MM.1S (cell line): Measurements from ENCODE around the gene SH3GLB1.

Experiments
- DNase-seq: peaks from one replicate; pipeline ENCODE4 v3.0.0-alpha.2; 2015
- H2AFZ ChIP-seq: fragments of 300-600 bp; sonication (generic); 2 replicates; pipeline ENCODE4 v1.6.0; 2016; ENCODE audit warnings: antibody characterized with exemption, low read length
- H3F3A ChIP-seq: fragments of 300-600 bp; sonication (generic); 2 replicates; pipeline ENCODE4 v1.6.1; 2016; ENCODE audit warnings: mild to moderate bottlenecking, antibody characterized with exemption, low read length, moderate library complexity, mixed read lengths; ENCODE audit not compliant: insufficient read depth
- H3K27ac ChIP-seq: fragments of 300-600 bp; sonication (generic); 2 replicates; pipeline ENCODE4 v1.5.1; 2016; ENCODE audit warnings: mild to moderate bottlenecking, low read length
- H3K27me3 ChIP-seq: fragments of 300-600 bp; sonication (generic); replicated peaks from 2 replicates; pipeline ENCODE4 v1.6.0; 2016; ENCODE audit warnings: low read length; ENCODE audit not compliant: insufficient read depth
- H3K36me3 ChIP-seq: fragments of 300-600 bp; sonication (generic); replicated peaks from 2 replicates; pipeline ENCODE4 v1.6.1; 2016; ENCODE audit warnings: mild to moderate bottlenecking, low read length, mixed read lengths; ENCODE audit not compliant: insufficient read depth
- H3K4me1 ChIP-seq: fragments of 300-600 bp; sonication (generic); 2 replicates; pipeline ENCODE4 v1.6.1; 2016; ENCODE audit warnings: low read length, mixed read lengths
- H3K4me2 ChIP-seq: fragments of 300-600 bp; sonication (generic); 2 replicates; pipeline ENCODE4 v1.6.0; 2016; ENCODE audit warnings: low read depth, low read length
- H3K4me3 ChIP-seq: fragments of 300-600 bp; sonication (generic); 2 replicates; pipeline ENCODE4 v1.5.1; 2016; ENCODE audit warnings: low read length, mixed read lengths
- H3K79me2 ChIP-seq: fragments of 300-600 bp; sonication (generic); 2 replicates; pipeline ENCODE4 v1.6.1; 2016; ENCODE audit warnings: mixed run types, low read length, mixed read lengths
- H3K9ac ChIP-seq: fragments of 300-600 bp; sonication (generic); 2 replicates; pipeline ENCODE4 v1.6.1; 2016; ENCODE audit warnings: low read length, mixed read lengths
- H3K9me2 ChIP-seq: fragments of 300-600 bp; sonication (generic); replicated peaks from 2 replicates; pipeline ENCODE4 v1.6.1; 2016; ENCODE audit warnings: mild to moderate bottlenecking, low read length, mixed read lengths; ENCODE audit not compliant: insufficient read depth
- H3K9me3 ChIP-seq: fragments of 300-600 bp; sonication (generic); replicated peaks from 2 replicates; pipeline ENCODE4 v1.6.1; 2016; ENCODE audit warnings: mild to moderate bottlenecking, low read length, mixed read lengths; ENCODE audit not compliant: insufficient read depth
- H4K20me1 ChIP-seq: fragments of 300-600 bp; sonication (generic); 2 replicates; pipeline ENCODE4 v1.6.1; 2016; ENCODE audit warnings: mild to moderate bottlenecking, low read length, moderate library complexity, mixed read lengths; ENCODE audit not compliant: insufficient read depth
- EZH2 ChIP-seq: fragments of 300-600 bp; sonication (generic); optimal IDR thresholded peaks from 2 replicates; pipeline ENCODE3; 2017; ENCODE audit warnings: low read depth, mild to moderate bottlenecking, antibody characterized with exemption, low read length, mixed read lengths
- EZH2phosphoT487 ChIP-seq: fragments of 300-600 bp; sonication (generic); IDR thresholded peaks from 2 replicates; pipeline ENCODE4 v1.6.1; 2018; ENCODE audit warnings: antibody characterized with exemption, low read length
- TF ChIP-seq, protein P1 (sequence below): fragments of 300-600 bp; sonication (generic); IDR thresholded peaks from 2 replicates; pipeline ENCODE4 v1.5.1; 2016; ENCODE audit warnings: antibody characterized with exemption, low read length, mixed read lengths

Gene SH3GLB1

DNA sequence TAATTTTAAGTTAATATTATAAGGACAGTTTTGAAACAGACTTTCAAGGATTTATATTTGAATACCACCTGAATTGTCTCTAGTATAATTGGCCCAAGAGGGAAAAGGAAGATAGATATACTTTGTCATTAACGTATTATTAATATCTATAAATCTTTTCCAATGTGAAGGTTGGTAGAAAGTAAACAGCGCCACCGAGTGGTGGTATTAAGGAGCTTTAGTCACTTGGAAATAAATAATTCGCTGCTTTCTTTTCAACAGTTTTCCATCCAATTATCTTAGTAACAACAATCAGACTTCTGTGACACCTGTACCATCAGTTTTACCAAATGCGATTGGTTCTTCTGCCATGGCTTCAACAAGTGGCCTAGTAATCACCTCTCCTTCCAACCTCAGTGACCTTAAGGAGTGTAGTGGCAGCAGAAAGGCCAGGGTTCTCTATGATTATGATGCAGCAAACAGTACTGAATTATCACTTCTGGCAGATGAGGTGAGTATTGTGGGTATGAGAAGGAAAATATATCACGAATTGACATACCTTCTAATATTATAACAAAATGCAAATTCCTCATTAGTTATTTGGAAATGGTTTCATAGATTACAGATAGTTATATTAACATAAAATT, 37.7 kb downstream of the SH3GLB1 start:
- no peak overlapping the region for H3K9ac ChIP-seq
- TF ChIP-seq EZH2: no peak
- no peak for TF ChIP-seq EZH2phosphoT487
- TF ChIP-seq, protein P1, sequence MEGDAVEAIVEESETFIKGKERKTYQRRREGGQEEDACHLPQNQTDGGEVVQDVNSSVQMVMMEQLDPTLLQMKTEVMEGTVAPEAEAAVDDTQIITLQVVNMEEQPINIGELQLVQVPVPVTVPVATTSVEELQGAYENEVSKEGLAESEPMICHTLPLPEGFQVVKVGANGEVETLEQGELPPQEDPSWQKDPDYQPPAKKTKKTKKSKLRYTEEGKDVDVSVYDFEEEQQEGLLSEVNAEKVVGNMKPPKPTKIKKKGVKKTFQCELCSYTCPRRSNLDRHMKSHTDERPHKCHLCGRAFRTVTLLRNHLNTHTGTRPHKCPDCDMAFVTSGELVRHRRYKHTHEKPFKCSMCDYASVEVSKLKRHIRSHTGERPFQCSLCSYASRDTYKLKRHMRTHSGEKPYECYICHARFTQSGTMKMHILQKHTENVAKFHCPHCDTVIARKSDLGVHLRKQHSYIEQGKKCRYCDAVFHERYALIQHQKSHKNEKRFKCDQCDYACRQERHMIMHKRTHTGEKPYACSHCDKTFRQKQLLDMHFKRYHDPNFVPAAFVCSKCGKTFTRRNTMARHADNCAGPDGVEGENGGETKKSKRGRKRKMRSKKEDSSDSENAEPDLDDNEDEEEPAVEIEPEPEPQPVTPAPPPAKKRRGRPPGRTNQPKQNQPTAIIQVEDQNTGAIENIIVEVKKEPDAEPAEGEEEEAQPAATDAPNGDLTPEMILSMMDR: peak; percentile 57
- peak; percentile 44 for DNase-seq
- no peaks in the 10 kb centered on the region for H3K9me2 ChIP-seq
- no peak overlapping the region for H3K27ac ChIP-seq
- no peaks in the 10 kb centered on the region for H3K9me3 ChIP-seq
- no peaks in the 10 kb centered on the region for H3K79me2 ChIP-seq
- H4K20me1 ChIP-seq: no peaks in the 10 kb centered on the region
- no peaks in the 10 kb centered on the region for H3K27me3 ChIP-seq
- no peaks in the 10 kb centered on the region; the same call in 1 of the 2 replicates for H3K36me3 ChIP-seq
- H3K4me1 ChIP-seq: peaks cover 8% of the 10 kb centered on the region; the same call in 1 of the 2 replicates
- no peak overlapping the region for H3K4me3 ChIP-seq
- H2AFZ ChIP-seq: no peak overlapping the region
- H3F3A ChIP-seq: no peaks in the 10 kb centered on the region
- no peak overlapping the region for H3K4me2 ChIP-seq

DNA sequence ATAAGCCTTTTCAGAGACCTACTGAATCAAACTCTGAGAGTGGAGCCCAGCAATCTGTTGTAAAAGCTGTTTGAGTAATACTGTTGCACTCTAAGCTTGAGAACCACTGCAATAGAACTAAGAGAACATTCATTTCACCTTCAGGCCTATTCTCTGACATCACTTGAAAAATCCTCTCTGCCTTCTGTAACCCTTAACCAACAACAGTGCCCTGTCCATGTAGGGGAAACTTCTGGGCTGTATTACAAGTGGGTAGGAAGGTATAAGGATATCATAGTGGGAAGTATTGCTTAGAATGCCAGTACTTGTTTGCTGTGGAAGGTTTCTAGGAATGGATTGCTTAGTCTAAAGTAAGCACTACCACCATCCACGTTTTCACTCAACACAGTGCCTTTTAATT, 42.9 kb downstream of the SH3GLB1 start:
- Histone ChIP-seq H3K9me2 (no peaks in the 10 kb centered on the region), H3K79me2 (no peaks in the 10 kb centered on the region)

DNA sequence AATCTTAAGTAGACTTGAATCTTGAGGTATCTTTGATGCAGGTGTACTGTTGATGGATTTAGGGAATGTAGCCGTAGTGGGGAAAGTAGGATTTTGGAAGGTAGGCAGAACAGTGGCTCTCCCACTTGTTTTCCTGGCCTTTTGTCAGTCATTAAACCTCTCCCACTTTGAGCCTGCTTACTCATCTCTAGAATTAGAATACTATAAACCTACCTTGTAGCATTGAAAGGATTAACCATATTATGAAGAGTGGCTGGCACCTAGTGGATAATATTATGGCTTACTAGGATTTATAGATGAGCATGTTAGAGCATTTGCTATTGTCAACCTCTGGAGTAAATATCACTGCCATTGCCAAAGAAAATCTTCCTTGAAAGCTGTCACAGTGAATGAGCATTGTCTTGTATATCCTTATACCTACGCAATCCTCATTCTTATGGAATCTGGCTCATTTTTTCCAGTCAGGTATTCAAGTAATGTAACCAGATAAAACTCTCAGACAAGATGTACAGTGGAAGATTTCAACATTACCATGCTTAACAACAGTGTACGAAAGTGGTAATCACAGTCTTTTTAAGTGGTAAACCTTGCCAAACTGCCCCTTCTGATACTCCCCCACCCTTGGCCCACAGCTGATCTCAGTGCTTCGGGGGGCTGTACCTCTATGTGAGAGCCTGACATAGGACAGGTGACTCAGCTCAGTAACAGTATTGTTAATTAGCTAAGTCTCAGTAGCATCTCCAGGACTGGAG, 44.4 kb downstream of the SH3GLB1 start:
- no peaks in the 10 kb centered on the region for H3K79me2 ChIP-seq
- no peak overlapping the region for H2AFZ ChIP-seq
- H3K27ac ChIP-seq: no peak overlapping the region
- no peaks in the 10 kb centered on the region for H3K36me3 ChIP-seq
- H3K9me3 ChIP-seq: no peaks in the 10 kb centered on the region
- no peaks in the 10 kb centered on the region for H3F3A ChIP-seq
- no peaks in the 10 kb centered on the region for H4K20me1 ChIP-seq
- no peak for DNase-seq
- H3K9me2 ChIP-seq: no peaks in the 10 kb centered on the region
- TF ChIP-seq EZH2 (no peak), EZH2phosphoT487 (no peak)
- TF ChIP-seq, protein P1: no peak
- no peaks in the 10 kb centered on the region for H3K27me3 ChIP-seq
- H3K4me2 ChIP-seq: no peak overlapping the region
- H3K9ac ChIP-seq: no peak overlapping the region
- no peak overlapping the region for H3K4me3 ChIP-seq
- peaks cover 8% of the 10 kb centered on the region for H3K4me1 ChIP-seq

More for the DNA sequence above, 42.9 kb downstream of the SH3GLB1 start:
- no peaks in the 10 kb centered on the region for H3K4me1 ChIP-seq
- no peaks in the 10 kb centered on the region for H3F3A ChIP-seq
- H3K4me3 ChIP-seq: no peak overlapping the region
- no peak overlapping the region for H3K27ac ChIP-seq
- H3K36me3 ChIP-seq: no peaks in the 10 kb centered on the region; the same call in 1 of the 2 replicates
- no peak overlapping the region for H3K9ac ChIP-seq
- H3K27me3 ChIP-seq: no peaks in the 10 kb centered on the region
- no peak overlapping the region for H3K4me2 ChIP-seq
- no peaks in the 10 kb centered on the region for H3K9me3 ChIP-seq
- no peaks in the 10 kb centered on the region for H4K20me1 ChIP-seq
- H2AFZ ChIP-seq: no peak overlapping the region
- TF ChIP-seq EZH2 (no peak), EZH2phosphoT487 (no peak)
- TF ChIP-seq, protein P1: no peak
- no peak for DNase-seq
